ENCODE results near the gene CLCN6.

- TF ChIP-seq CTCF (IDR thresholded peaks at IDR 0.05; ENCODE audit: poor library complexity), result no peak
- no peak for TF ChIP-seq EZH2 (IDR thresholded peaks at IDR 0.05; ENCODE audit: borderline replicate concordance)
- no peak for TF ChIP-seq EZH2phosphoT487 (IDR thresholded peaks at IDR 0.05; ENCODE audit: low read depth, severe bottlenecking, unreplicated experiment)
Measured at GRCh38 chr1:11790880-11791715, 14.9 kb upstream of the CLCN6 start.
